ENCODE measurements around the gene PUS7L.
A peak's percentile ranks its signal among the peaks of the same experiment; 100 is the strongest.

The PUS7L gene, protein sequence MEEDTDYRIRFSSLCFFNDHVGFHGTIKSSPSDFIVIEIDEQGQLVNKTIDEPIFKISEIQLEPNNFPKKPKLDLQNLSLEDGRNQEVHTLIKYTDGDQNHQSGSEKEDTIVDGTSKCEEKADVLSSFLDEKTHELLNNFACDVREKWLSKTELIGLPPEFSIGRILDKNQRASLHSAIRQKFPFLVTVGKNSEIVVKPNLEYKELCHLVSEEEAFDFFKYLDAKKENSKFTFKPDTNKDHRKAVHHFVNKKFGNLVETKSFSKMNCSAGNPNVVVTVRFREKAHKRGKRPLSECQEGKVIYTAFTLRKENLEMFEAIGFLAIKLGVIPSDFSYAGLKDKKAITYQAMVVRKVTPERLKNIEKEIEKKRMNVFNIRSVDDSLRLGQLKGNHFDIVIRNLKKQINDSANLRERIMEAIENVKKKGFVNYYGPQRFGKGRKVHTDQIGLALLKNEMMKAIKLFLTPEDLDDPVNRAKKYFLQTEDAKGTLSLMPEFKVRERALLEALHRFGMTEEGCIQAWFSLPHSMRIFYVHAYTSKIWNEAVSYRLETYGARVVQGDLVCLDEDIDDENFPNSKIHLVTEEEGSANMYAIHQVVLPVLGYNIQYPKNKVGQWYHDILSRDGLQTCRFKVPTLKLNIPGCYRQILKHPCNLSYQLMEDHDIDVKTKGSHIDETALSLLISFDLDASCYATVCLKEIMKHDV

DNA sequence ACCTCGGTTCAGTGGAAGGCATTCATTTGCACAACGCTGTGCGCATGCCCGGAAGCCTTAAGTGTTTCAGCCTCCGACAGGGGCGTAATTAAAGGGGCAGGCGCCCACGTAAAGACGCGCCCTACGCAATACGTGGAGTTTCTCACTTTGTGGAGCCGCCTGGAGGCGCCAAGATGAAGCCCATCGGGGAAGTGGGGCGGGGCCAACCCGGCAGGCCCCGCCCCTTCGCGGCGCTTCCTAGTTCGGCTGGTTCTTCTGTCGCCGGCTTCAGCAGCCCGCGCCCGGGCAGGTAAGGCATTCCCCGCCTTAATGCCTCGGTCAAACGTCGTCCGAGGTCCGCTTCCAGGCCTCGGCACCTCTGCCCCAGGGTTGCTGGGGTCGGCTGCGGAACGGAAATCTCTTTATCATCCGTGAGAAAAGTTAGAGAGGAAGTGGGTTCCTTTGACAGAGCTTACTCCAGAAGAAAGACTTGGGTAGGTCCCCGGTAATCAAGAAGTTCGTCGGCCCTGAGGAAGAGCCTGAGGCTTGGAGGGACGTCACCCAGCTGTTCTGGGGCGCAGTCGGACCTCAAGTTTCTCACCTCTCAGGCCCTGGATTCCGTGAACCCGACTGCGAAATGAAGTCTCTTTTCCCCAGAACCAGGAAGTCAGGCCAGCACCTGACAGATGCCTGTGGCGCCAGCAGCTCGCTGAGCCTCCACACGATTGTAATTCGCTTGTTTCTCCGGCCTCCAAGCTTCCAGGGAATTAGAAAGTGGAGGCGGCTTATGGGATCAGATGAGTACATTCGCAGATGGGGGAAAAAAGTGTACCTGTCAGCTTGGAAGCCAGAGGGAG lies at the start of gene PUS7L, which contains the start of gene IRAK4:
Gene PUS7L, minus strand, starts transcription at position 63 of the 836 bp plus-strand sequence. CDS start 3,545 bp downstream, outside the sequence.
Gene IRAK4, plus strand, starts transcription at position 224 of the 836 bp plus-strand sequence. CDS start 9,161 bp downstream, outside the sequence.
- peaks cover 2% of the 10 kb centered on the region for H3K27me3 ChIP-seq (ENCODE audit: insufficient read depth, low read length)
- no peaks in the 10 kb centered on the region for H3K4me1 ChIP-seq (ENCODE audit: insufficient read depth, low read length)
- no peaks in the 10 kb centered on the region for H3K9me3 ChIP-seq (ENCODE audit: low read length)
- no peaks in the 10 kb centered on the region for H3K36me3 ChIP-seq (ENCODE audit: insufficient read depth, low read length)
- no peak within 1 kb of the TSS for H3K4me3 ChIP-seq (ENCODE audit: low read length)
- no peak within 1 kb of the TSS for H2AFZ ChIP-seq (ENCODE audit: low read depth, low read length)

DNA sequence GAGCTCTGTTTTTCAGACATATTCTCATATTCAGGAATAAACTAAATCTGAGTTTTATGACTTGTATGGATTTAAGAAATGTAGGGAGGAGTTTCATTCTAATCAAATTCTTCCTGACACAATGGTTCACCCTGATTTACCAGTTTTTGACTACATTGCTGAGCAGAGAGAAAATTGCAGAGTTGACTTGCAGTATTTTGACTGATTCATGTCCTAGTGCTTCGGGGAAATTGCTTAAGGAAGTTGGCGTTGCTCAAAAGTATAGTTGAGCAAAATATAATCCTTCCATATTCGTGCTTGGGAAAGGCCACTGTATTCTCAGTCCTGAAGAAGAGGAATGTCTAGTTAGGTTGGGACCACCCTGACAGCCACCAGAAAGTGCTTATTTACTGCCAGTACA lies 48.8 kb upstream of the PUS7L start:
- Histone ChIP-seq H3K4me3 (ENCODE audit: low read length) (peak overlapping the region; percentile 86), H3K36me3 (ENCODE audit: insufficient read depth, low read length) (peaks cover 10% of the 10 kb centered on the region), H3K9me3 (ENCODE audit: low read length) (no peaks in the 10 kb centered on the region), H3K27me3 (ENCODE audit: insufficient read depth, low read length) (no peaks in the 10 kb centered on the region), H3K4me1 (ENCODE audit: insufficient read depth, low read length) (peaks cover 35% of the 10 kb centered on the region), H2AFZ (ENCODE audit: low read depth, low read length) (peak overlapping the region; percentile 93)

DNA sequence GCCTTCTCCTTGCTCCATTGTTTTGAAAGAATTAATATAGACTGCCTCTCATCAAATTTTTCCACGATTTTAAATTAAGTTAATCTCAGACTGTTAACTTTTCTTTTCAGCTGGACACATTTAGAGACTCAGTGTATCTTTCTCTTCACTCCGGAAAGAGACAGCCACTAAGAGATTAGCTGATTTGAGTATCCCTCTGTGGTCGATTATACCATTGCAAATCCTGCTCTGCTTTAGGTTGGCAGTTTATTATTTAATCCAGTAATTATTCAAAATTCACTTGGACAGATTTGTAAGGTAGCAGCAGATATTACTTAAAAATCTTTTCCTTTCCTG lies 48.1 kb upstream of the PUS7L start:
- Histone ChIP-seq H2AFZ (ENCODE audit: low read depth, low read length) (peak overlapping the region; percentile 93), H3K27me3 (ENCODE audit: insufficient read depth, low read length) (no peaks in the 10 kb centered on the region), H3K9me3 (ENCODE audit: low read length) (no peaks in the 10 kb centered on the region), H3K4me1 (ENCODE audit: insufficient read depth, low read length) (peaks cover 31% of the 10 kb centered on the region), H3K36me3 (ENCODE audit: insufficient read depth, low read length) (peaks cover 14% of the 10 kb centered on the region), H3K4me3 (ENCODE audit: low read length) (peak overlapping the region; percentile 86)

DNA sequence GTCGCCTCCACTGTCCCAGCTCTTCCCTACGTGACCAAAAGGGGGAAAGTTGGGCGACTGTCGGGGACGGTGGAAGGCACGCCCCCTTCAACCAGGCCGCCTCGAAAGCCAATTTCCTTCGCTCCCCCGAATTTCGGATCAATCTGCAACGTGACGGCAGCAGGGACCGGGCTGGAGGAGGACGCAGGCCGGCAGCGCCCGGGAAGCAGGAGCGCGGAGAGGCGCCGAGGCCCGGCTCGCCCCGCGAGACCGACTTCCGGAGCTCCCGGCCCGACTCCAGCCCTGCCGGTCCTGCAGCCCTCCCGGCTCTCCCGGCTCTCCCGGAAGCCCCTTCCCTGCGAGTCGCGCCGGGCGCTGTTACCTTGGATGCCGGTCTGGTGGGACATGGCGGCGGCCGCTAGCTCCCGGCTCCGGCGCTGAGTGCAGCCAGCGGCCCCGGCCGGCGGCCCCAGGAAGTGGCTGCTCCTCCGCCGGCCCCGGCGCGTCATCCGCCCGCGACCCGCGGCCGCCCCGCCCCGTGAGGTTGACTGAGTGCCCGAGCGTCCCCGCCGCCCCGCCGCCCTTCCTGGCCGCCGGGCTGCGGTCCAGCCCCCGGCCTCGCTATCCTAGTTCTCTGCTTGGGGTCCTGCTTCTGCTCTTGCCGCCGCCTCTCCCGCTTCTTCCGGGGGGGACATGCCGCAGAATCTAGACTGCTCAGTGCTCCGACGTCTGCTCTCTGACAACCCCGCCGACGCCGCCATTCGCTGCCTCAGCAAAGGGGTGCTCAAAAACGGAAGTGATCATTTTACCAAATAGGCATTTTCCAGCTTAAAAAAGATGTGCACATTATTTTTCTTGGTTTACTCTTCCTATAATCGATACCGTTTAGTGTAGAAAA lies 47.5 kb upstream of the PUS7L start, which contains the start of gene TWF1:
Gene TWF1, minus strand, starts transcription at position 458 of the 877 bp plus-strand sequence. Its CDS starts 72 bp downstream, at position 386.
- H2AFZ ChIP-seq (ENCODE audit: low read depth, low read length): peak within 1 kb of the TSS; percentile 93
- H3K36me3 ChIP-seq (ENCODE audit: insufficient read depth, low read length): peaks cover 20% of the 10 kb centered on the region
- H3K4me3 ChIP-seq (ENCODE audit: low read length): peak within 1 kb of the TSS; percentile 86
- H3K4me1 ChIP-seq (ENCODE audit: insufficient read depth, low read length): peaks cover 31% of the 10 kb centered on the region
- no peaks in the 10 kb centered on the region for H3K27me3 ChIP-seq (ENCODE audit: insufficient read depth, low read length)
- H3K9me3 ChIP-seq (ENCODE audit: low read length): no peaks in the 10 kb centered on the region

DNA sequence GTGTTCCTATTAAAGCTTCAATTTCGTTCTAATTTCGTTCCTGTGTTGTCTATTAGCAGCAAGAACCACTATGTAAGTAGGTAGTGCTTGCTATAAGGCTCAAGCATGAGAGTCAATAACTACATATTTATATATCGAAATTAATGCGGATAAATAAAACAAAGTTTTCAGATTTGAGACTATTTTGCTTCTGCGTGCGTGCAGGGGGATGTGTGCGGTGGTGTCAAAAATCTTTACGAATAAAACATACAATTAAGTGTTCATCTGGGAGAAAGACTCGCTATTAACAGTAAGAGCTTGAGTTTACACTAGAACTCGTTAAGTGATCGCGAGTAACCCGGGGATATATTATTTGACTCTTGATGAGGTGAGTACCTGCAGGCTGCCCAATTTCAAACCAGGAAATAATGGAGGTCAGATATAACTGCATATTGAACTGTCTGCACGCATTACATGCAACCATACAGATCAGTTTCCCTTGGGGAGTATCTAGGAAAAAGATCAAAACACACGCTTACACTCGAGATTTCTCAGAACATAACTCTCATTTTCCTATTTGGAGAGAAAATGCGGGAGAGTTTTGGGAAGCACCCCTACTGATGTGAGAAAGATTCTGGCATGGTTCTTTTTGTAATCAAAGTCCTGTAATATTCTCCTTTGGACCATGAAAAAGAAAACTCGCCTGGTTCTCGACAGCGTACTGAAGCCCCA lies 46.7 kb upstream of the PUS7L start:
- peak overlapping the region; percentile 93 for H2AFZ ChIP-seq (ENCODE audit: low read depth, low read length)

DNA sequence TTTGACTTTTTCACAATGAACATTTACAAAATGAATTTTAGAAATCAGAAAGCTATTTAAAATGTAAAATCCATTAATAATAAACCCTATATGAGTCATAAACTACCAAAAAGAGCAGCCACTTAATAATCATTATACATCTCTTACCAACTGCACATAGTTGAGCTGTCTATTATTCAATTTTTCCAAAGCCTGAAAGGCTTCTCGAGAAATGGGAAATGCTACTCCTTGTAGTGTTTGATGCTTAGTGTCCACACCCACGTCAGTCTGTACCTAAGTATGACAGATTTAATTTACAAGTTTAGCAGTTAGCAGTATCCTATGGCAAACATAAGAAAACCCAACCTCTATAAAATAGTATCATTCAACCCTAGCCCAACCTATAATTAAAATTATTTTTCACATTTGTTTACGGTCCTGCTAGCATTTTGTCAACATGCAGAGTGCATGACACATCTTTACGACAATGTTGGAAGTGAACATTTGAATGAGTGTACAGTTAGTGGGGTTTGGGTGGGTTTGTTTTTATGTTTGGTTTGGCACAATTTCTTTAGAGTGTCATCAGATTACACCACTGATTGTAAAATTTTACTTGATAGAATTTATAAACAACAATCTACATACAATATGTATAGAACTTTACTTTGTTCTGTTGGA lies 39.1 kb upstream of the PUS7L start:
- Histone ChIP-seq H3K4me3 (ENCODE audit: low read length) (no peak overlapping the region), H3K27me3 (ENCODE audit: insufficient read depth, low read length) (no peaks in the 10 kb centered on the region), H3K9me3 (ENCODE audit: low read length) (no peaks in the 10 kb centered on the region), H2AFZ (ENCODE audit: low read depth, low read length) (no peak overlapping the region), H3K36me3 (ENCODE audit: insufficient read depth, low read length) (peaks cover 59% of the 10 kb centered on the region), H3K4me1 (ENCODE audit: insufficient read depth, low read length) (no peaks in the 10 kb centered on the region)

More for the DNA sequence above, 46.7 kb upstream of the PUS7L start:
- Histone ChIP-seq H3K4me1 (ENCODE audit: insufficient read depth, low read length) (peaks cover 31% of the 10 kb centered on the region), H3K4me3 (ENCODE audit: low read length) (peak overlapping the region; percentile 86), H3K27me3 (ENCODE audit: insufficient read depth, low read length) (no peaks in the 10 kb centered on the region), H3K9me3 (ENCODE audit: low read length) (no peaks in the 10 kb centered on the region), H3K36me3 (ENCODE audit: insufficient read depth, low read length) (peaks cover 28% of the 10 kb centered on the region)

DNA sequence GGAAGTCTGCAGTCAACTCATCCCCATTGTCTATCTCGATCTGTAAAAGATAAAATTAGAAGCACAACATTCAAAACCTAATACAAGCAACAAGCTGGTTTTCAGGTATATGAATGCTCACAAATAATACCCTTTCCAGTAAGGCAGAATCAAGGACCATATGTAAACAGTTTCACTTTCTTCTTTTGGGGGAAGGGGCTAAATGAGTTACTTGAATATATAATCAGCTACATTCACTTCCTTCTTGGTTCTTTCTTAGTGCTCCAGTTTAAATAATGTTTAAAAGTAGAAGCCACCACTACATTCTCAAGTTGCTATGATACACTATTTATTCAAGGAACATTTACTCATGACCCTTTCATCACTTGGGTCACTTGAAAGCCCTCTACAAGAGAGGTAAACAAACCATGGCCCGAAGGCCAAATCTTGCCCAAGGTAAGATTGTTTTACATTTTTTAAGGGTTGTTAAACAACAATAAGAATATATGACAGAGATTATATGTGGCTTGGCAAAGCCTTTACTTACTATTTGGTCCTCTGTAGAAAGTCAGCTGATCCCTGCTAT lies 37.2 kb upstream of the PUS7L start:
- Histone ChIP-seq H3K27me3 (ENCODE audit: insufficient read depth, low read length) (no peaks in the 10 kb centered on the region), H3K4me3 (ENCODE audit: low read length) (no peak overlapping the region), H3K4me1 (ENCODE audit: insufficient read depth, low read length) (no peaks in the 10 kb centered on the region), H3K36me3 (ENCODE audit: insufficient read depth, low read length) (peaks cover 46% of the 10 kb centered on the region), H2AFZ (ENCODE audit: low read depth, low read length) (no peak overlapping the region), H3K9me3 (ENCODE audit: low read length) (no peaks in the 10 kb centered on the region)

DNA sequence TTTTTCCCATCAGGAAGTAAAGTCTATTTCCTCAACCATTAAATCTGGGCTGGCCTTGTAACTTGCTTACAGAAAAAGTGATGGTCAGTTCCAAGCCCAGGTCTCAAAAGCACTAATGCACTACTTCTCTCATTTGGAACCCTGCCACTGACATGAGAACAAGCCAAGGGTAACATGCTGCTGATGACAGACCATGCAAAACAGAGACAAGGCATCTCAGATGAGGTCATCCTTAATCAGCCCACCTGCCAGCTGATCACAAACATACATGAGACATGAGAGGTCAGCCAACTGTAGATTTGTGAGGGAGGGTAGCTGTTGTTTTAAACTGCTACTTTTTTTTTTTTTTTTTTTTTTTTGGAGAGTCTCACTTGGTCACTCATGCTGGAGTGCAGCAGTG lies 31.4 kb upstream of the PUS7L start:
- Histone ChIP-seq H3K36me3 (ENCODE audit: insufficient read depth, low read length) (peaks cover 3% of the 10 kb centered on the region), H3K4me3 (ENCODE audit: low read length) (no peak overlapping the region), H3K9me3 (ENCODE audit: low read length) (no peaks in the 10 kb centered on the region), H3K4me1 (ENCODE audit: insufficient read depth, low read length) (no peaks in the 10 kb centered on the region), H2AFZ (ENCODE audit: low read depth, low read length) (no peak overlapping the region), H3K27me3 (ENCODE audit: insufficient read depth, low read length) (no peaks in the 10 kb centered on the region)

DNA sequence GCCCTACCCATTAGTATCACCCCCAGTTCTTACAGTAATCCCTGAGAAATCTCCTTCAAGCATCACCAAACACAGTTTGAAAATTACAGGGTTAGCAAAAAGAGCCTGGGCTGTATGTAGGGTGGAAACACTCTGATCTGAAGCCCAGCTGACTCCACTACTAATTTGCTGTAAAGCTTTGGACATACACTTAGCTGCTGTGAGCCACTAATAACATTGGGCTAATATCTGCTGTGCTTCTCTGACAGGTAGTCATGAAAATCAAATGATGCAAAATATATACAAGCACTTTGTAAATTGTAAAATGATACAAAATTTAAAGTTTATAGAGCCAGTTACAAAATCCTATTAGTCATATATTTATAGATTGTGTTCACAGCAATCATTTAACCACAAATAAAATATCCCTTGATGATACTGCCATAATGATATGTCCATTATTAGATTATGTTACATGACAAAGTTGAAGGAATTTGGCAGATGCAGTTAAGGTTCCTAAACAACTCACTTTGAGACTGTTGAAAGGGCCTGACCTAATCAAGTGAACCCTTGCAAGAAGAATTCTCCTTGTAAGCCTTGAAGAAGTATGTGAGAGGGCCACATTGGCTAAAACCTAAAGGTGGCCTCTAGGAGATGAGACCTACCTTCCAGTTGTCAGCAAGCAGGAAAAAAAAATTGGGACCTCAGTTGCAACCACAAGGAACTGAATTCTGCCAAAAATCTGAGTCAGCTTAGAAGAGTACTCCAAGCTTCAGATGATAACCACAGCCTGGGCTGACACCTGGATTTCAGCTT lies 28.5 kb upstream of the PUS7L start:
- Histone ChIP-seq H3K36me3 (ENCODE audit: insufficient read depth, low read length) (no peaks in the 10 kb centered on the region), H3K27me3 (ENCODE audit: insufficient read depth, low read length) (no peaks in the 10 kb centered on the region), H2AFZ (ENCODE audit: low read depth, low read length) (no peak overlapping the region), H3K4me3 (ENCODE audit: low read length) (no peak overlapping the region), H3K9me3 (ENCODE audit: low read length) (no peaks in the 10 kb centered on the region), H3K4me1 (ENCODE audit: insufficient read depth, low read length) (no peaks in the 10 kb centered on the region)

DNA sequence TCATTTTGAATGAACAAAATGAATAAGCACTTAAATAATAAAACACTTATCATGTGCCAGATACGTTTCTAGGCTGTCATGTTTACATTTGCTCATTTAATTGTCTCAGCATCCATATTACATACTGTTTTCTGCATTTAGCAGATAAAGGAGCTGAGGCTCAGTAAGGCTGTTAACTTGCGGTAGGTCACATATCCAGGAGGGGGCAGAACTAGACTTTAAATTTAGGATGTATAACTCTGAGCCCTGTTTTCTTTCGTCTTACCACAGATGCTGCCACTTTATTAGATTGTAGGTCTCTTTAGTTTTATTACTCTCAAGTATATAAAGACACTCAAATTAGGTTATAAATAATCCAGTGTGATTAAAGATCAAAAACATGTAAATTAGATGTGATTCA lies 17.9 kb upstream of the PUS7L start:
- no peak overlapping the region for H3K4me3 ChIP-seq (ENCODE audit: low read length)

More for the DNA sequence above, 17.9 kb upstream of the PUS7L start:
- no peaks in the 10 kb centered on the region for H3K4me1 ChIP-seq (ENCODE audit: insufficient read depth, low read length)
- H3K27me3 ChIP-seq (ENCODE audit: insufficient read depth, low read length): no peaks in the 10 kb centered on the region
- no peaks in the 10 kb centered on the region for H3K36me3 ChIP-seq (ENCODE audit: insufficient read depth, low read length)
- H3K9me3 ChIP-seq (ENCODE audit: low read length): no peaks in the 10 kb centered on the region
- H2AFZ ChIP-seq (ENCODE audit: low read depth, low read length): no peak overlapping the region
